Measurements from ENCODE around the gene TFF3. TPM values are rescaled to one million over a fixed set of nuclear protein-coding genes. Genes with fewer than 3 reads are reported as not detected.

The TFF3 gene
- total RNA-seq, 4 donors from 2014 or later, result 0.64 to 4.7 (median 0.89) TPM

DNA sequence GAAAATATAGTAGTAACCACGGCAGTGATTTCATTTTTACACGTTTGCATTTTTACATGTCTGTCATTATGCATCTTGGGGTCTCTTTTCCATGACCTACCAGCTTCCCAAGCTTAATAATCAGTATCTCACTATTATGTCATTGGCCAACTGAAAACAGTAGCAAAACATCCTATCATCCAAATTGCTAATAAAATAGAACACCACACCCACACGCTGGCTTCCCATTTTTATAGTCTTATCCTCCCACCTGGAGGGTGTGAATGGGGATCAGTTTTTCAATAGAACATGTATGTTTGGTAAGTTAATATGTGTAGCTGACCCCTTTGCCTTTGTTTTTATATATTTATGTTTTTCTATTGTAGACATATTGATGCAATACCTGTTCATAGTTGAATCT is 11.8 kb downstream of the TFF3 start:
- in situ Hi-C loops (cut with MboI; ENCODE audit: low sequenced_read_pairs in 4 of 4), result loop anchor here in 1 of 4 donors (25.0 kb wide), 1 partner anchor 509 kb away; no protein-coding TSS in a partner anchor
- TF ChIP-seq POLR2A (IDR thresholded peaks at IDR 0.05), result no peak
- TF ChIP-seq, protein P1, sequence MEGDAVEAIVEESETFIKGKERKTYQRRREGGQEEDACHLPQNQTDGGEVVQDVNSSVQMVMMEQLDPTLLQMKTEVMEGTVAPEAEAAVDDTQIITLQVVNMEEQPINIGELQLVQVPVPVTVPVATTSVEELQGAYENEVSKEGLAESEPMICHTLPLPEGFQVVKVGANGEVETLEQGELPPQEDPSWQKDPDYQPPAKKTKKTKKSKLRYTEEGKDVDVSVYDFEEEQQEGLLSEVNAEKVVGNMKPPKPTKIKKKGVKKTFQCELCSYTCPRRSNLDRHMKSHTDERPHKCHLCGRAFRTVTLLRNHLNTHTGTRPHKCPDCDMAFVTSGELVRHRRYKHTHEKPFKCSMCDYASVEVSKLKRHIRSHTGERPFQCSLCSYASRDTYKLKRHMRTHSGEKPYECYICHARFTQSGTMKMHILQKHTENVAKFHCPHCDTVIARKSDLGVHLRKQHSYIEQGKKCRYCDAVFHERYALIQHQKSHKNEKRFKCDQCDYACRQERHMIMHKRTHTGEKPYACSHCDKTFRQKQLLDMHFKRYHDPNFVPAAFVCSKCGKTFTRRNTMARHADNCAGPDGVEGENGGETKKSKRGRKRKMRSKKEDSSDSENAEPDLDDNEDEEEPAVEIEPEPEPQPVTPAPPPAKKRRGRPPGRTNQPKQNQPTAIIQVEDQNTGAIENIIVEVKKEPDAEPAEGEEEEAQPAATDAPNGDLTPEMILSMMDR (IDR thresholded peaks at IDR 0.05 in 4 of 5, conservative IDR thresholded peaks at IDR 0.05 in 1 of 5), result no peak
- no peak for ATAC-seq

DNA sequence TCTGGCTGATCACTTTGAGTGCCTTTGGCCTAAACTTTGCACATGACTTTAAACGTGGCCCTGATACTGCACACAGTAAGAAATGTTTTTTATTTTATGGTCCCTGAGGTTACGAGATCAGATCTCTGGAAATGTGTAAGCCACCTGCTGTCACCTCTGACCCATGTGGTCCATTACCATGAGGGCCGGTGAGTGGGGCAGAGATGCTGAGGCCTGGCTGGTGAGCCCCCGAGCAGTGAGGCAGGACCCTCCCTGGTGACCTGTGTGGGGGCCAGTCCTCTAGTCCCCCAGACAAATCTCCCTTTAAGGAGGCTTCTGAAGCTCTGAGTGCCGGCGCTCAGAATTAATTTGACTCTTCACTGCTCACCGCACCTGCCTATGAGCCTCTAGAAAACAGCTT is 12.4 kb downstream of the TFF3 start:
- peak overlapping the region; percentile 59 to 74 (median 70) for H3K27ac ChIP-seq
- DNase-seq (no peak), ATAC-seq (no peak)
- no peaks in the 10 kb centered on the region for H3K36me3 ChIP-seq
- H3K4me3 ChIP-seq, result no peak overlapping the region
- no peaks in the 10 kb centered on the region for H3K9me3 ChIP-seq
- no peak for TF ChIP-seq POLR2A (IDR thresholded peaks at IDR 0.05)
- TF ChIP-seq, protein P1 (IDR thresholded peaks at IDR 0.05 in 4 of 5, conservative IDR thresholded peaks at IDR 0.05 in 1 of 5), result no peak
- peaks cover 0 to 8% of the 10 kb centered on the region in 2 donors for H3K4me1 ChIP-seq
- intact Hi-C loops (cut with DNase I; ENCODE audit: low total_unique reads), result no loop called here
- in situ Hi-C loops (cut with MboI; ENCODE audit: low sequenced_read_pairs in 4 of 4), result loop anchor here in 1 of 4 donors (25.0 kb wide), 1 partner anchor 510 kb away; no protein-coding TSS in a partner anchor
- peaks cover 0 to 10% (median 0%) of the 10 kb centered on the region in 3 donors for H3K27me3 ChIP-seq

More for the DNA sequence above, 11.8 kb downstream of the TFF3 start:
- Histone ChIP-seq H3K36me3 (no peaks in the 10 kb centered on the region), H3K9me3 (no peaks in the 10 kb centered on the region), H3K4me1 (peaks cover 0 to 8% of the 10 kb centered on the region in 2 donors), H3K27ac (peak overlapping the region in 1 of 4 donors; percentile 74), H3K4me3 (no peak overlapping the region), H3K27me3 (peaks cover 0 to 16% (median 3%) of the 10 kb centered on the region in 3 donors)
- no peak for DNase-seq
- intact Hi-C loops (cut with DNase I; ENCODE audit: low total_unique reads), result no loop called here

DNA sequence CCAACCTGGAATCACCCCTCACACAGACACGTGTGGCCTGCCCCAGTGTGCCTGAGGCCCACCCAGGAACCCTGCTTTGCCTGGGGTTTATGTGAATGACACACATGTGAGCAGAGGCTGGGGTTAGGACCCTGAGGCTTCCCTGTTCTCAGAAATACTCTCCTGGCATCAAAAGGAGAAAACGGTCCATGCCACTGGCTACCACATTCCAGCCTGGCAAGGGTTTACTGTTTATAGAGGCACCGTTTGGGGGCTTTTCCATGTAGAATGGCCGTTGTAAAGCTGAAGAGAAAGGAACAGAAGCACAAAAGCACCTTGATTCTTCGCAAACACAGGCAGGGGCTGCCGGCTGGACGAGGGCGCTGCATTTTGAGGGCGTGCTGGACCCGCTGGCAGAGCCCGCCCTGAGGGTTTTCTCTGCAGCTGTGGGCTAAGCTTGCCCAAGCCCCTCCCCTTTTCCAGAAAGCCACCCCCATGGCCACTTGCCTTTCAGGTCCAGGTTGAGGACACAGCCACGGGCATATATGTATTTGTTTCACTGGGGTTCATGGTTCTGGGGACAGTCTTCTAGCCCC is 13.0 kb downstream of the TFF3 start:
- H3K27me3 ChIP-seq, result peaks cover 0 to 3% (median 0%) of the 10 kb centered on the region in 3 donors
- H3K4me1 ChIP-seq, result peaks cover 0 to 8% of the 10 kb centered on the region in 2 donors
- in situ Hi-C loops (cut with MboI; ENCODE audit: low sequenced_read_pairs in 4 of 4) (loop anchor here in 1 of 4 donors (25.0 kb wide), 1 partner anchor 510 kb away; no protein-coding TSS in a partner anchor), intact Hi-C loops (cut with DNase I; ENCODE audit: low total_unique reads) (no loop called here)
- H3K36me3 ChIP-seq, result peaks cover 0 to 3% of the 10 kb centered on the region in 2 donors
- no peak overlapping the region for H3K4me3 ChIP-seq
- DNase-seq (peak in 1 of 2 donors; percentile 10), ATAC-seq (no peak)
- no peaks in the 10 kb centered on the region for H3K9me3 ChIP-seq
- TF ChIP-seq, protein P1 (IDR thresholded peaks at IDR 0.05 in 4 of 5, conservative IDR thresholded peaks at IDR 0.05 in 1 of 5), result no peak
- peak overlapping the region; percentile 59 to 74 (median 70) for H3K27ac ChIP-seq

DNA sequence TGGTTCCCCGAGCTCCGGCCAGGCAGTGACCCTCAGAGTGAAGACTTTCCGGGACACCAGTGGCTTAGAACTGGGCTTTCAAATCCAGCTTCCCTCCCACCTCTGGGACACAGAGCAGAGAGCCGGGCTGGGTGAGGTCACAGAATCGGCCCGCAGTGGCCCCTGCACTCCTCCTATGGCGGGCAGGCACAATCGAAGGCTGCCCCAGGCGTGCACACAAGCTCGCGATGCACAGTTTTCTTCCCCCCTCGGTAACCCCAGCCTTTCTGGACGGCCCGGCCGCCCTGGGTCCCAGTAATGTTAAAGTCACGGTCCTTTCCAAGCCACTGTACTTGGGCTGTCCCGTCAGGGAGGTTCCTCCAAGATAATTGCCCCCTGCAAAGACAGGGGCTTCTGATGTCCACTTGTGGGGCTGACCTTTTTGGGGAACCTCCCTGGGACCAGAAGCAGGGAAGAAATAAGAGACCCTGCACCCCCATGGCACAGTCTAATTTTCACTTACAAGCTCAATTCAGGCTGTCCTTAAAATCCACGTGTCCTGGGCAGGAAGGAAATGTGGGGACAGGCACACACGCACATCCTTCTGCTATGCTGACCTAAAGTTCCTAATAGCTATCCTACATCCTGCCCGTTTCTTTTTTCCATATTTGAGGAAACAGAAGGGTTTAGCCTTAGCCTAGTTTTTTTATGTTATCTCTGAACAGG is 13.7 kb downstream of the TFF3 start:
- Histone ChIP-seq H3K4me3 (no peak overlapping the region), H3K36me3 (peaks cover 0 to 10% of the 10 kb centered on the region in 2 donors), H3K27me3 (no peaks in the 10 kb centered on the region), H3K9me3 (no peaks in the 10 kb centered on the region), H3K4me1 (peaks cover 0 to 8% of the 10 kb centered on the region in 2 donors), H3K27ac (peak overlapping the region; percentile 59 to 74 (median 70))
- peak; percentile 61 to 78 for ATAC-seq
- TF ChIP-seq, protein P1 (IDR thresholded peaks at IDR 0.05 in 4 of 5, conservative IDR thresholded peaks at IDR 0.05 in 1 of 5), result no peak
- TF ChIP-seq POLR2A (IDR thresholded peaks at IDR 0.05), result peak in 1 of 2 donors; percentile 15
- intact Hi-C loops (cut with DNase I; ENCODE audit: low total_unique reads), result no loop called here
- DNase-seq, result peak in 1 of 2 donors; percentile 15
- in situ Hi-C loops (cut with MboI; ENCODE audit: low sequenced_read_pairs in 4 of 4), result loop anchor here in 1 of 4 donors (25.0 kb wide), 1 partner anchor 511 kb away; no protein-coding TSS in a partner anchor
